T-helper 1 cell treated with Interleukin-12 subunit alpha and Interleukin-12 subunit beta and Interleukin-4 antibody, amounts not matched to agents 30 μg/mL and 1 μg/mL, for 36 hours (primary cell): ENCODE results near the gene TBCA.
A peak's percentile ranks its signal among the peaks of the same experiment; 100 is the strongest.

Source experiments
- H3K27ac Mint-ChIP-seq: one replicate; pipeline ENCODE4 v1.8.0; 2021; ENCODE audit warnings: mild to moderate bottlenecking, mixed read lengths
- H3K27me3 Mint-ChIP-seq: one replicate; pipeline ENCODE4 v1.8.0; 2021; ENCODE audit warnings: low read depth, mixed read lengths
- H3K36me3 Mint-ChIP-seq: one replicate; pipeline ENCODE4 v1.8.0; 2021; ENCODE audit warnings: low read depth, mixed read lengths
- H3K4me1 Mint-ChIP-seq: one replicate; pipeline ENCODE4 v1.8.0; 2021; ENCODE audit warnings: low read depth, mixed read lengths
- H3K4me3 Mint-ChIP-seq: one replicate; pipeline ENCODE4 v1.8.0; 2021; ENCODE audit warnings: mild to moderate bottlenecking, moderate library complexity, mixed read lengths
- H3K9me3 Mint-ChIP-seq: one replicate; pipeline ENCODE4 v1.8.0; 2021; ENCODE audit warnings: mixed read lengths

The TBCA gene, protein sequence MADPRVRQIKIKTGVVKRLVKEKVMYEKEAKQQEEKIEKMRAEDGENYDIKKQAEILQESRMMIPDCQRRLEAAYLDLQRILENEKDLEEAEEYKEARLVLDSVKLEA

DNA sequence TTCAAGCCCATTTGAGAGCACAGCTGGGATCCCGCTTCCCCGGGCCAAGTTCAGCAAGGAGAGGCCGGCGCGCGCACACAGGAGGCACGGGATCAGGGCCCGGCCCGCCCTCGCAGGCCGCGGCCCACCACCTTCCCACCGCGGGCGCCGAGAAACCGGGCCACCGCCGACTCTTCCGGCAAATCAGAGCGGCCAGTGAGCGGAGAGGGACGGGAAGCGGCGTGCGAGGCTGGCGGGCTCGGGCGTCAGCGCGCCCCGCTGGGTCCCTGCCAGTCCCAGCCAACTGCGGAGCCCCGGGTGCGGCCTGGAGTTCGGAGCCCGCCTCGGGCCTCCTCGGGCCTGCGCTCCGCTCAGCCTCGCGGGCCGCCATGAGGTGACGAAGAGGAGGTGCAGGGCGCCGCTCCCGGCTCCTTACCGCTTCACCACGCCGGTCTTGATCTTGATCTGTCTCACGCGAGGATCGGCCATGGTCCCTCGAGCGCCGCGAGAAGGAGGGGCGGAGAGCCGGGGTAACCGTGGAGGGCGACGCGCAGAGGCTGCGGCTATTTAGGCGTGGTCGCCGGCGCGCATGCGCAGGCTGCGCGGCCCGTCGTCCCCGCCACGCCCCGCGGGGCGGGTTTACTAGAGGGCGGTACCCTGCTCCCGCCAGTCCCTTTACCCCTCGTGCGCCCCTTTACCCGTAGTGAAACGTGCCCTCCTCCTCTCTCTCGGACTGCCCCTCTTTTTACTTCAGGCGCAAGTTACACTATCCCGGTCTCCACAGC is at the start of gene TBCA:
Gene TBCA, minus strand, starts transcription at position 550 of the 764 bp plus-strand sequence. Its CDS starts 82 bp downstream, at position 468.
- Mint-ChIP-seq H3K36me3 (peaks cover 22% of the 10 kb centered on the region), H3K9me3 (no peaks in the 10 kb centered on the region), H3K4me3 (peak within 1 kb of the TSS; percentile 95), H3K4me1 (peaks cover 36% of the 10 kb centered on the region), H3K27ac (peak within 1 kb of the TSS; percentile 97), H3K27me3 (no peaks in the 10 kb centered on the region)

DNA sequence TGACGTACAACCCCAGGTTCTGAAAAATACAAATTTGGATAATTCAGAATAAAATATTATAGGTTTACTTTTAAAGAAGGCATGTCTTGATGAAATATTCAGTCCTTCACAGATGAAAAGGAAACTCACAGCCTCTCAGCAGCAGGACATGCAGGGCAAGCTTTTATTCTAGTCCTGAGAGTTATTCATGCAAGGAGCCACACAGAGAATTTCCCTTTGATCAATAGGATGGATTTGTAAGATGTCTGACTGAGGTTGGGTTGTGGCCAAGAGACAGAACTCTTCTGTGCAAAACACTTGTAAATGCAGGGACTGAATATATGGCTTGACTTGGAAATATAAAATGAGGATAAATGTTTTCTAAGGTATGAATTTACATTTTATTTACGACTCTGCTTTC is 48.8 kb upstream of the TBCA start:
- Mint-ChIP-seq H3K9me3 (no peaks in the 10 kb centered on the region), H3K27ac (no peak overlapping the region), H3K4me1 (no peaks in the 10 kb centered on the region), H3K27me3 (peaks cover 32% of the 10 kb centered on the region), H3K4me3 (no peak overlapping the region), H3K36me3 (no peaks in the 10 kb centered on the region)

DNA sequence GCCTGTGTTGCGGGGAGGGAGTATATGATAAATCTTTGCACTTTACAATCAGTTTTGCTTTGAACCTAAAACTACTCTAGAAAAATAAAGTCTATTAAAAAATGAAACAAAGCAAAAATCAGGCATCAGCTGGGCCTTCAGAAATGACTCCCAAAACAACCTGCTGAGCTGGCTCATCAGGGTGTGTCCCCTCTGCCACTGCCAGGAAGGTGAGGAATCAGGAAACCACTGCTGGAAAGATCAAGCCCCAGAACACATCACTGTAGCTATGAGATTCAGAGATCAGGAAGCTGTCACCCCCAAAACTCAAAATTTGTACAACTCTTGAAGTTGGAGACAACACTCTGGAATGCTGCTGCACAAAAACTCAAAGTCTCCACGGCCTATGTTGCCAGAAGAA is 40.5 kb upstream of the TBCA start:
- Mint-ChIP-seq H3K36me3 (no peaks in the 10 kb centered on the region), H3K4me1 (no peaks in the 10 kb centered on the region), H3K9me3 (no peaks in the 10 kb centered on the region), H3K4me3 (no peak overlapping the region), H3K27ac (no peak overlapping the region), H3K27me3 (peaks cover 12% of the 10 kb centered on the region)

DNA sequence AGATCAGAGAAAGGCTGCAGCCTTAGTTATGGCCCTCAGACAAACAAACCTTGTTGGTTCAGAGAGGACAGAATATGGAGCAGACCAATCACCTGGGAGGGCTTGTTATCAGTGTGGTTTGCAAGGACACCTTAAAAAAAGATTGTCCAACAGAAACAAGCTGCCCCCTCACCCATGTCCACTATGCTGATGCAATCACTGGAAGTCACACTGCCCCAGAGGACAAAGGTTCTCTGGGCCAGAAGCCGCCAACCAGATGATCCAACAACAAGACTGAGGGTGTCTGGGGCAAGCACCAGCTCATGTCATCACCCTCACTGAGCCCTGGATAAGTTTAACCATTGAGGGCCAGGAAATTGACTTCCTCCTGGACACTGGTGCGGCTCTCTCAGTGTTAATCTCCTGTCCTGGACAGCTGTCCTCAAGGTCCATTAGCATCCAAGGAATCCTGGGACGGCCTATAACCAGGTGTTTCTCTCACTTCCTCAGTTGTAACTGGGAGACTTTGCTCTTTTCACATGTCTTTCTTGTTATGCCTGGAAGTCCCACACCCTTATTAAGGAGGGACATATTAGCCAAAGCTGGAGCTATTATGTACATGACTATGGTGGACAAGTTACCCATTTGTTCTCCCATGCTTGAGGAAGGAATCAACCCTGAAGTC is 36.9 kb upstream of the TBCA start:
- no peak overlapping the region for H3K27ac Mint-ChIP-seq
- no peaks in the 10 kb centered on the region for H3K36me3 Mint-ChIP-seq
- H3K4me1 Mint-ChIP-seq, result no peaks in the 10 kb centered on the region
- H3K27me3 Mint-ChIP-seq, result peaks cover 9% of the 10 kb centered on the region
- H3K4me3 Mint-ChIP-seq, result no peak overlapping the region
- H3K9me3 Mint-ChIP-seq, result peaks cover 13% of the 10 kb centered on the region

DNA sequence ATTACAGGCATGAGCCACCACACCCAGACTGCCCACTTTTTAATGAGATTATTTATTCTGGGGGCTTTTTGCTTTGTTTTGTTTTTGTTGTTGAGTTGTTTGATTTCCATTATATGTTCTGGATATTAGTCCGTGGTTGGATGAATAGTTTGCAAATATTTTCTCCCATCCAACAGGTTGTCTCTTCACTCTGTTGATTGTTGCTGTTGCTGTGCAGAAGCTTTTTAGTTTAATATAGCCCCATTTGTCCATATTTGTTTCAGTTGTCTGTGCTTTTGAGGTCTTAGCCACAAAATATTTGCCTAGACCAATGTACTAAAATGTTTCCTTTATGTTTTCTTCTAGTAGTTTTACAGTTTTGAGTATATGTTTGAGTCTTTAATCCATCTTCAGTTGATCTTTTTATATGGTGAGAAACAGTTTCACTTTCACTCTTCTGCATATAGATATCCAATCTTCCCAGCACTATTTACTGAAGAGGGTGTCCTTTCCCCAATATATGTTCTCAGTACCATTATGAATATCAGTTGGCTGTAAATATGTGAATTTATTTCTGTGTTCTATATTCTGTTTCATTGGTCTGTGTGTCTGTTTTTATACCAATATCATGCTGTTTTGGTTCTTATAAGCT is 30.2 kb upstream of the TBCA start:
- H3K27ac Mint-ChIP-seq, result no peak overlapping the region
- H3K4me3 Mint-ChIP-seq, result peak overlapping the region; percentile 41
- H3K4me1 Mint-ChIP-seq, result peaks cover 5% of the 10 kb centered on the region
- peaks cover 22% of the 10 kb centered on the region for H3K9me3 Mint-ChIP-seq
- H3K27me3 Mint-ChIP-seq, result peaks cover 7% of the 10 kb centered on the region
- H3K36me3 Mint-ChIP-seq, result no peaks in the 10 kb centered on the region

DNA sequence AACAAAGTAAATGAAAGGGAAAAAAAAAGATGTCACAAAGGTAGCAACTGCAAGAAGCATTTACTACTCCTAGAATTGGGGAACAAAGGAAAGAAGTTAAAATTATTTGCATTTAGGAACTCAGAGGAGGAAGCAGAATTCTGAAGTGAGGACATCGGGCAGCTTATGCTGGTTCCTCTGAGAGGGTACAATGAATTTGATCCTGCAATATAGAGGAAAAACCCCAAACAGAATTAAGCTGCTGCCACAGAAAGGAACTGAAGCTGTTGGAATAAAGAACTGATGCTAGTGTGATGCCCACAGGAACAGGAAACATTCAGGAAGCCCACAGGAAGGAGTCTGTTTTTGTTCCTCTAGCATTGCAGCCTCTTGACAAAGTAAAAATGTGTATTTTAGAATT is 22.3 kb upstream of the TBCA start:
- no peak overlapping the region for H3K27ac Mint-ChIP-seq
- H3K9me3 Mint-ChIP-seq, result peaks cover 10% of the 10 kb centered on the region
- H3K4me1 Mint-ChIP-seq, result no peaks in the 10 kb centered on the region
- H3K27me3 Mint-ChIP-seq, result peaks cover 28% of the 10 kb centered on the region
- no peak overlapping the region for H3K4me3 Mint-ChIP-seq
- H3K36me3 Mint-ChIP-seq, result no peaks in the 10 kb centered on the region

DNA sequence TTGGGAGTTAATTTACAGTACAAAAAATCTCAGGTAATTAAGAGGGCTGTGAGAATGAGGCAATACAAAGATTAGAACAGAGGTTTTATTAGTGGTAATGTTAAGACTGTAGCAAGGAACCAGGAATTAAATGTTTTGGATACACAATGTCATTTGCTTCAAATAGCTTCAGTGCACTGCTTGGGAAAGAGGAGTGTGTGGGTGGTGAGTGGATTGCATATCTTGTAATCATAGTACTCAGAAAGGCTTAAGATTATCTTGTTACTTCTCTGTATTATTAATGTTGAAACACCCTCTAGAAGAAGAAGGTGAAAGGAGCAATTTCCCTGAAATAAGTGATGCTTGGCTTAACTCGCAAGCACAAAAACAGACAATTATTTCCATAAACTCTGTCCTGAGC is 21.0 kb upstream of the TBCA start:
- Mint-ChIP-seq H3K4me1 (no peaks in the 10 kb centered on the region), H3K36me3 (no peaks in the 10 kb centered on the region), H3K9me3 (peaks cover 4% of the 10 kb centered on the region), H3K27ac (no peak overlapping the region), H3K27me3 (peaks cover 35% of the 10 kb centered on the region), H3K4me3 (no peak overlapping the region)

DNA sequence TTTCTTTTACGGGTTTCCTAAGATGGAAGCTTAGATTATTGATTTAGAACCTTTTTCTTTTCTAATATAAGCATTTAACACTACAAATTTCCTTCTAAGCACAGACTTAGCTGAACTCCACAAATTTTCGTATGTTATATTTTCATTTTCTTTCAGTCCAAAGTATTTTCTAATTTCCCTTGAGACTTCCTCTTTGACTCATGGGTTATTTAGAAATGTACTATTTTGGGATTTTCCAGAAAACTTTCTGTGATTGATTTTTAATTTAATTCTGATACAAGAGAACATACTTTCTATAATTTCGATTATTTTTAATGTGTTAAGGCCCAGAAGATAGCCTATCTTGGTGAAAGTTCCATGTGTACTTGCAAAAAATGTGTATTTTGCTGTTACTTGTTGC is 19.7 kb upstream of the TBCA start:
- H3K27ac Mint-ChIP-seq, result no peak overlapping the region
- H3K4me3 Mint-ChIP-seq, result no peak overlapping the region
- H3K9me3 Mint-ChIP-seq, result no peaks in the 10 kb centered on the region
- peaks cover 37% of the 10 kb centered on the region for H3K27me3 Mint-ChIP-seq
- no peaks in the 10 kb centered on the region for H3K4me1 Mint-ChIP-seq
- H3K36me3 Mint-ChIP-seq, result no peaks in the 10 kb centered on the region

DNA sequence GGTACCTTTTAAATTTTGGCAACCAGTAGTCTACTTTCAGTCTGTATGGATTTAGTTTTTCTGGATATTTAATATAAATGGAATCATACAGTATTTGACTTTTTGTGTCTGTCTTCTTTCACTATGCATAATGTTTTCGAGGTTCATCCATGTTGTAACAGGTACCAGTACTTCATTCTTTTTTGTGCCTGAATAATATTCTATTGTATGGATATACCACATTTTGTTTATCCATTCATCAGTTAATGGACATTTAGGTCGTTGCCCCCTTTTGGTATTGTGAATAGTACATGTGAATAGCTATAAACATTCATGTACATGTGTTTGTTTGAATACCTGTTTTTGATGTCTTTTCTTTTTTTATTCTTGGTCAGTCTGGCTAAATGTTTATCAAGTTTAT is 19.1 kb upstream of the TBCA start:
- no peak overlapping the region for H3K4me3 Mint-ChIP-seq
- H3K4me1 Mint-ChIP-seq, result no peaks in the 10 kb centered on the region
- peaks cover 36% of the 10 kb centered on the region for H3K27me3 Mint-ChIP-seq
- H3K27ac Mint-ChIP-seq, result no peak overlapping the region
- H3K36me3 Mint-ChIP-seq, result no peaks in the 10 kb centered on the region
- no peaks in the 10 kb centered on the region for H3K9me3 Mint-ChIP-seq

DNA sequence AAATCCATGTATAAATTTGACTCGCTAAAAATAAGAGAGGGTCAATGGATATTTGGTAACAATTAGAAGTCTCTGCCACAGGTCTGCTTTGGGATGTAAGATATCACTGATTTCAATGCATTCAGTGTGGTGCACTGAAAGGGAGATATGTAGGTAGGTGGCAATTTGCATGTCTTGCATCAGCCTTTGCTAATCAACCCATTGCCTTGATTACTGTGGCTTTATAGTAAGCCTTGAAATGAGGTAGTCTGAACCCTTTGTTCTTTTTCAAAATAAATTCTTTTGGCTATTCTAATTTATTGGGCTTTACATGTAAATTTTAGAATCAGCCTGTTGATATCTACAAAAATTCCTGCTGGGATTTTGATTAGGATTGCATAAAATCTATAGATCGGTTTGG is 15.8 kb upstream of the TBCA start:
- Mint-ChIP-seq H3K9me3 (no peaks in the 10 kb centered on the region), H3K4me1 (no peaks in the 10 kb centered on the region), H3K27me3 (peaks cover 26% of the 10 kb centered on the region), H3K27ac (no peak overlapping the region), H3K36me3 (no peaks in the 10 kb centered on the region), H3K4me3 (no peak overlapping the region)

DNA sequence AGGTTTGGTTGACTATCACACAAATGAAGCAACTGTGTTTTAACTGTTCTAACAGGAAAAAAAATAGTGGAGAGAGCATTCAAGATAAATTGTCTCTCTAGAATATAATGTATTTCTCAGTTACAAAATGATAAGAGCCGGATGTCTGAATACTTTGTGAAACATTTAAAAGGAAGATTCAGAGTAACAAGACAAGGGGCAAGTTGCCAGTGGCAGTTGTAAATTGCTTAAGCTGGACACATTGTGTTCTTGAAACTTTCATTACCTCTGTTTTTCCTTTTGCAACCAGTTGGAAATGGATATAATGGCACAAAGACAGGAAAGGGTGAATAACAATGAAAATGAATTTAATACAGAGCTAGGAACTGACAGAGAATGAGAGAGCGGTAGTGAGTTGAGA is 15.2 kb upstream of the TBCA start:
- H3K27ac Mint-ChIP-seq, result no peak overlapping the region
- no peaks in the 10 kb centered on the region for H3K4me1 Mint-ChIP-seq
- H3K9me3 Mint-ChIP-seq, result no peaks in the 10 kb centered on the region
- H3K27me3 Mint-ChIP-seq, result peaks cover 24% of the 10 kb centered on the region
- H3K36me3 Mint-ChIP-seq, result no peaks in the 10 kb centered on the region
- no peak overlapping the region for H3K4me3 Mint-ChIP-seq

DNA sequence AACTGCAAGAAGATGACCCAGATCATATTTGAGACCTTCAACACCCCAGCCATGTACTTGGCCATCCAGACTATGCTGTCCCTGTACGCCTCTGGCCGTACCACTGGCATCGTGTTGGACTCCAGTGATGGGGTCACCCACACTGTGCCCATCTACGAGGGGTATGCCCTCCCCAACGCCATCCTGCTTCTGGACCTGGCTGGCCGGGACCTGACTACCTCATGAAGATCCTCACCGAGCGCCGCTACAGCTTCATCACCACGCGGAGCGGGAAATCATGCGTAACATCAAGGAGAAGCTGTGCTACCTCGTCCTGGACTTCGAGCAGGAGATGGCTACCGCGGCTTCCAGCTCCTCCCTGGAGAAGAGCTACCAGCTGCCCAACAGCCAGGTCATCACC is 9.1 kb upstream of the TBCA start:
- Mint-ChIP-seq H3K27ac (no peak overlapping the region), H3K4me1 (no peaks in the 10 kb centered on the region), H3K36me3 (no peaks in the 10 kb centered on the region), H3K4me3 (no peak overlapping the region), H3K27me3 (peaks cover 9% of the 10 kb centered on the region), H3K9me3 (no peaks in the 10 kb centered on the region)

DNA sequence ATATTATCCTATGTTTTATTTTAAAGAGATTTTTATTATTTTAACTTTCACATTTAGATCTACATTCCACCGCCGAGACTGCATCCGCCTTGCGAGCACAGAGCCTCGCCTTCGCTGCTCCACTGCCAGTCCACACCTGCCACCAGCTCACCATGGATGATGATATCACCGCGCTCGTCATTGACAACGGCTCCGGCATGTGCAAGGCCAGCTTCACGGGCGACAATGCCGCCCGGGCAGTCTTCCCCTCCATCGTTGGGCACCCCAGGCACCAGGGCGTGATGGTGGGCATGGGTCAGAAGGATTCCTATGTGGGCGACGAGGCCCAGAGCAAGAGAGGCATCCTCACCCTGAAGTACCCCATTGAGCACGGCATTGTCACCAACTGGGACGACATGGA is 8.6 kb upstream of the TBCA start:
- Mint-ChIP-seq H3K27me3 (peaks cover 9% of the 10 kb centered on the region), H3K36me3 (no peaks in the 10 kb centered on the region), H3K9me3 (no peaks in the 10 kb centered on the region), H3K4me3 (no peak overlapping the region), H3K27ac (no peak overlapping the region), H3K4me1 (no peaks in the 10 kb centered on the region)

DNA sequence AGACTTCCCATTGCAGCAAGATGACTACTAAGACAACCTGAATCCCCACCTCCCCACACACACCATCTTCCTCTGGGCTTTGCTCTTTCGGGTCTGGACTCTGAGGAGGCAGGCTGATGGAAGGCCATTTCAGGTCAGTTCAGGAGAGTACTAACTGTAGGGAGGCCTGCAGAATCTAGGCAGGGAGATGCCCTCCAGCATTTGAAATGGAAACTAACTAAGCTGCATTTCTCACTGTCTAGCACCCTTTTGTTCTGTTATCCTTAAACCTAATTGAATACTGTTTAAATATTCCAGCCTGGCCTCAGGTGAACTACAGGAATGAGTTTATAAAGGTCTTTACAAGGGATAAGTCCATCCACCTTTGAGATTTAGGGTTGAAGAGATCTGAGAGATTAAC is 4.9 kb upstream of the TBCA start:
- H3K27ac Mint-ChIP-seq, result no peak overlapping the region
- H3K27me3 Mint-ChIP-seq, result peaks cover 9% of the 10 kb centered on the region
- H3K4me3 Mint-ChIP-seq, result no peak overlapping the region
- no peaks in the 10 kb centered on the region for H3K36me3 Mint-ChIP-seq
- peaks cover 7% of the 10 kb centered on the region for H3K4me1 Mint-ChIP-seq
- H3K9me3 Mint-ChIP-seq, result no peaks in the 10 kb centered on the region
